Choroid plexus epithelial cell (primary cell): ENCODE data around the gene FAM216B.

Experiments
- DNase-seq: peaks from one replicate; pipeline ENCODE4 v3.0.0-alpha.2; 2010; ENCODE audit warnings: low read depth
- H3K4me3 ChIP-seq: 2 replicates; pipeline ENCODE4 v1.5.1; 2011; ENCODE audit warnings: low read depth, mild to moderate bottlenecking, control low read depth, low read length, moderate library complexity
- TF ChIP-seq, protein P1 (sequence below): conservative IDR thresholded peaks from 2 replicates; pipeline ENCODE4 v1.5.1; 2011; ENCODE audit warnings: low read depth, mild to moderate bottlenecking, control low read depth, inconsistent platforms, low read length, moderate library complexity

The FAM216B gene

GRCh38 chr13:42796747-42797356 is 15.5 kb downstream of the FAM216B start:
- TF ChIP-seq, protein P1, sequence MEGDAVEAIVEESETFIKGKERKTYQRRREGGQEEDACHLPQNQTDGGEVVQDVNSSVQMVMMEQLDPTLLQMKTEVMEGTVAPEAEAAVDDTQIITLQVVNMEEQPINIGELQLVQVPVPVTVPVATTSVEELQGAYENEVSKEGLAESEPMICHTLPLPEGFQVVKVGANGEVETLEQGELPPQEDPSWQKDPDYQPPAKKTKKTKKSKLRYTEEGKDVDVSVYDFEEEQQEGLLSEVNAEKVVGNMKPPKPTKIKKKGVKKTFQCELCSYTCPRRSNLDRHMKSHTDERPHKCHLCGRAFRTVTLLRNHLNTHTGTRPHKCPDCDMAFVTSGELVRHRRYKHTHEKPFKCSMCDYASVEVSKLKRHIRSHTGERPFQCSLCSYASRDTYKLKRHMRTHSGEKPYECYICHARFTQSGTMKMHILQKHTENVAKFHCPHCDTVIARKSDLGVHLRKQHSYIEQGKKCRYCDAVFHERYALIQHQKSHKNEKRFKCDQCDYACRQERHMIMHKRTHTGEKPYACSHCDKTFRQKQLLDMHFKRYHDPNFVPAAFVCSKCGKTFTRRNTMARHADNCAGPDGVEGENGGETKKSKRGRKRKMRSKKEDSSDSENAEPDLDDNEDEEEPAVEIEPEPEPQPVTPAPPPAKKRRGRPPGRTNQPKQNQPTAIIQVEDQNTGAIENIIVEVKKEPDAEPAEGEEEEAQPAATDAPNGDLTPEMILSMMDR = no peak
- no peak for DNase-seq
- no peak overlapping the region for H3K4me3 ChIP-seq

DNA sequence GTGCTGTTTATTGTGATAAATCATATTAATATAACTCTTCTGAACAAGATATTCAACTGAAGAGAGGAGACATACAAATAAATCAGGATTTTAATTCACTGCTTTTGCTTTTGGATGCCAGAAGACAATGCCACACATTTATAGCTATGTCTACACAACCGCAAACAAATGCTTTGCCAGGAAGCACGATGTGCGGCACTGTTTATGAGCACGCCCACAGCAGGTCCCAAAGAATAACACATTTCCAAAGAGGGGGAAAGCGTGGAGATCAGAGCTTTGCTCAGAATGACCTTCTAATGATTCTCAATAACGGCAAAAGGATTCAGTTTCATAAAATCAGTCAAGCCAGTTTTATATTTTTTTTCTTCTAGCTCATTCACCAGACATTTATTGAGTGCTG is 16.7 kb downstream of the FAM216B start:
- no peak overlapping the region for H3K4me3 ChIP-seq
- TF ChIP-seq, protein P1 = no peak
- DNase-seq = no peak

DNA sequence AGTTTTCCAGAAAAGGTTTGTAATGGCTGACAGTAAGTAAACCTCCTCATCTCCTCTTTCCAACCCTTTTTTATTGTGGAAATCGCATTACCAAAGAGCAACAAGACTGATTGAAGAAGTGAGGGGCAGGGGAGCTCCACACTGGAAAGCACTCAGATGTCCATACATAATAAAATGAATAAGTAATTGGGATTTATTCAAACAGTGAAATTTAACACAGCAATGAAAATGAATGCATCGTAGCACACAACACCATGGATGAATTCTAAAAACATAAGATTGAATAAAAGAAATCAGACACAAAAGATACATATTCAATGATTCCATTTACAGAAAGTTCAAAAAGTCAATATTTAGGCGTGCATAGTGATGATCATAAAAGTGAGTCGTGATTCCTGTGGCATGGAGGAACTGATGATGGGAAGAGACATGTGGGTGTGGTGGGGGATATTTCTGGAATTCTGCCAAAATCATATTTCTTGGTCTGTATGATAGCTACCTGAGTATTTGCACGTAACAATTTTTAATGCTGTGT is 18.8 kb downstream of the FAM216B start:
- TF ChIP-seq, protein P1 = no peak
- DNase-seq = no peak
- H3K4me3 ChIP-seq = no peak overlapping the region

- H3K4me3 ChIP-seq = no peak overlapping the region
- TF ChIP-seq, protein P1 = no peak
- peak; percentile 83 for DNase-seq
Measured at GRCh38 chr13:42803563-42804204, 22.3 kb downstream of the FAM216B start.

DNA sequence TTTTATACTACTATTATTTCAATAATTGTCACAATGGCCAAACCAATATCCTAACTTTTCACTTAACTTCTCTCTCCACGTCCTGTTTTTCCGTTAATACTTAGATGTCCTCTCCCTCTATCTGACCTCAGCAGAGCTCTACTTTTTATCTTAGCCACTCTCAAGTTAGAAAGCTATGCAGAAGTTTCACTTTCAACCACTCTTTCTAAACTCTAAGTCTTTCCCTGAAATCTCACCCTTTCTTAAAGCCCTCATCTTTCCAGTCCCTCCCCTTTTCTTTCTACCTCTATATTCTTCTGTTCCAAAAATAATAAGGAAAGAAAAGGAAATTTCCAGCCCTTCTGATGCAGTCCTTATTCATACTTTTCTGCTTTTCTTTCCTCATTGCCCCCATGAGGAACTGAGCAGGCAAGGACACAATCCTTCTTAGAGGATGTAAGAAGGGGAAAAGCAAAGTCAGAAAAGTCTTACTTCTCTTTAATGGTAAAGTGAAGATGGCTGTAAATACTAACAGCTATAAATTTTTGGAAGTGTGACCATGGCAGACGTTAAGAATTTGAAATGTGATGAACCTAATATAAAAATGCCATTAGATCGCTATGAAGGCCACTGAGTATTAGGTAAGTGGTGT is 23.0 kb downstream of the FAM216B start:
- TF ChIP-seq, protein P1 = no peak
- no peak overlapping the region for H3K4me3 ChIP-seq
- DNase-seq = no peak

GRCh38 chr13:42807241-42807640 is 25.9 kb downstream of the FAM216B start:
- DNase-seq = no peak
- TF ChIP-seq, protein P1 = no peak

More at GRCh38 chr13:42807241-42807640, 25.9 kb downstream of the FAM216B start:
- H3K4me3 ChIP-seq = no peak overlapping the region
